CD8-positive, alpha-beta memory T cell (primary cell): Measurements from ENCODE around the gene SNRPA1. TPM values are rescaled to one million over a fixed set of nuclear protein-coding genes. Genes with fewer than 3 reads are reported as not detected.
A peak's percentile ranks its signal among the peaks of the same experiment; 100 is the strongest.

Experiments used
- CTCF ChIA-PET: fragments of 350-600 bp; sonication (Branson Sonifier 250); formaldehyde crosslinking; loops from one replicate; lab custom pipeline; 2021; ENCODE audit warnings: antibody characterized with exemption; lab: Charles Lee
- POLR2A ChIA-PET: fragments of 350-600 bp; sonication (Branson Sonifier 250); formaldehyde crosslinking; loops from one replicate; lab custom pipeline; 2021; ENCODE audit warnings: antibody characterized with exemption; lab: Charles Lee
- DNase-seq, 5 donors: peaks; one replicate each; pipeline versions ENCODE4 v3.0.0 to v3.0.0-alpha.2; 2020 to 2022; ENCODE audit warnings: mixed read lengths in 1 of 5
- H3K27ac ChIP-seq: one replicate; pipeline ENCODE4 v1.7.0; 2013; ENCODE audit warnings: low read depth, mild to moderate bottlenecking, low read length, moderate library complexity
- H3K27me3 ChIP-seq: 2 replicates; pipeline ENCODE4 v1.7.0; 2013; ENCODE audit warnings: low read length, mild to moderate bottlenecking; ENCODE audit not compliant: insufficient read depth, poor library complexity, severe bottlenecking
- H3K36me3 ChIP-seq: 2 replicates; pipeline ENCODE4 v1.7.0; 2013; ENCODE audit warnings: mild to moderate bottlenecking, low read length, moderate library complexity; ENCODE audit not compliant: insufficient read depth
- H3K4me1 ChIP-seq: 2 replicates; pipeline ENCODE4 v1.7.0; 2013; ENCODE audit warnings: mild to moderate bottlenecking, low read length, moderate library complexity; ENCODE audit not compliant: insufficient read depth
- H3K4me3 ChIP-seq: 2 replicates; pipeline ENCODE4 v1.7.0; 2013; ENCODE audit warnings: mild to moderate bottlenecking, low read length
- H3K9me3 ChIP-seq: 2 replicates; pipeline ENCODE4 v1.7.0; 2013; ENCODE audit warnings: mild to moderate bottlenecking, low read length
- H3K27ac Mint-ChIP-seq, 8 donors: one replicate each; pipeline ENCODE4 v1.8.0; 2020 to 2021; ENCODE audit warnings: mixed read lengths in 8 of 8, mild to moderate bottlenecking in 6 of 8, inconsistent platforms in 3 of 8, moderate library complexity in 3 of 8
- H3K27me3 Mint-ChIP-seq, 2 donors: one replicate each; pipeline ENCODE4 v1.8.0; 2020 to 2021; ENCODE audit warnings: mixed read lengths in 2 of 2, mild to moderate bottlenecking in 1 of 2, moderate library complexity in 1 of 2
- H3K36me3 Mint-ChIP-seq, 3 donors: one replicate each; pipeline ENCODE4 v1.8.0; 2020 to 2021; ENCODE audit warnings: mixed read lengths in 3 of 3, inconsistent platforms in 1 of 3, mild to moderate bottlenecking in 1 of 3
- H3K4me1 Mint-ChIP-seq, 3 donors: one replicate each; pipeline ENCODE4 v1.8.0; 2020 to 2021; ENCODE audit warnings: mixed read lengths in 3 of 3, inconsistent platforms in 1 of 3, mild to moderate bottlenecking in 1 of 3
- H3K4me3 Mint-ChIP-seq, 7 donors: one replicate each; pipeline ENCODE4 v1.8.0; 2020 to 2021; ENCODE audit warnings: mixed read lengths in 7 of 7, mild to moderate bottlenecking in 6 of 7, moderate library complexity in 4 of 7, inconsistent platforms in 2 of 7
- H3K9me3 Mint-ChIP-seq, 5 donors: one replicate each; pipeline ENCODE4 v1.8.0; 2020 to 2022; ENCODE audit warnings: mixed read lengths in 5 of 5, mild to moderate bottlenecking in 3 of 5, moderate library complexity in 2 of 5, inconsistent platforms in 1 of 5
- polyA plus RNA-seq: library from polyadenylated mRNA; unstranded; fragments of 300-500 nt; fragmentation: Illumina TruSeq; gene quantifications from one replicate; pipeline ENCODE4 v1.2.3, GENCODE V29; 2021
- total RNA-seq, 2 experiments: library from RNA; stranded (reverse); gene quantifications; one replicate each; pipeline ENCODE4 v1.2.3, GENCODE V29; 2021

SNRPA1 gene
- total and polyA plus RNA-seq, 3 experiments from 2014 or later = 74.4 to 225 (median 213) TPM

DNA sequence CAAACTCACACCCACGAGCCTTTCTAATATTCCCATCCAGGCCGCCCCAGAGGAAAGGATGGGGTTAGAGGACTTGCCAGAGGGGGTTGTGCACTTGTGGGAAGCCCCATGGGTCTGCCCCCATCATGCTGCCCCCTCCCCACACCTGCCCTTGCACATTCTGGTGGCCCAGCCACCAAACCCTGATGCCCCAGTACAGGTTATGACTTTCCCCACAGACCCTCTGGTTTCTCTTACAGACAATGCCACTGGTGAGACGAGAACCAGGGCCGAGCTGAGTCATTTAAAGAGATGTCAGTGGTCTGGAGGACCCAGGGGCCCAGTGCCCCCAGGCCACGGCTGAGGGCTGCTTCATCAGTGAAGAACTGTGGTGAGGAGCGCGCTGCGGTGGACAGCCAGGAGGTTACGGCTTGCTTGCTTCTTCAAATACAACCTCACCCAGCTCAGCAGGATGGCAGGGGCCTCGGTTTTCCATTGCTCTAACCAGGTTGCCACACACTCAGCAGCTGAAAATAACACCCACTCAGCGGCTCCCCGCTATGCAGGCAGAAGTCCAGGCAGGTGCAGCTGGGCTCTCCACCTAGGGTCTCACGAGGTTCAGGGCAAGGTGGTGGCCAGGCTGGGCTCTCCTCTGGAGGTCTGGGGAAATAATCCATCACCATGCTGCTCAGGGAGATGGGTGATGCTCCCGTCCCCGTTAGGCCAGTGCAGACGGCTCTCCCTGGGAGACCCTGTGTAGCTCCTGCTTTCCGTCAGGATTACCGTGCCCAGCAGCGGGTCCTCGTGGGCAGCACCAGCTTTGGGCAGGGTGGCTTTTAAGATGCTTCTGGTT is 13.8 kb upstream of the SNRPA1 start:
- DNase-seq = no peak
- Histone ChIP-seq H3K36me3 (no peaks in the 10 kb centered on the region), H3K27me3 (no peaks in the 10 kb centered on the region), H3K4me1 (no peaks in the 10 kb centered on the region), H3K27ac (no peak overlapping the region), H3K4me3 (no peak overlapping the region), H3K9me3 (no peaks in the 10 kb centered on the region)
- ChIA-PET CTCF (no interaction called here), POLR2A (no interaction called here)
- H3K36me3 Mint-ChIP-seq = no peaks in the 10 kb centered on the region
- H3K4me3 Mint-ChIP-seq = no peak overlapping the region
- H3K4me1 Mint-ChIP-seq = no peaks in the 10 kb centered on the region
- H3K27ac Mint-ChIP-seq = no peak overlapping the region
- H3K27me3 Mint-ChIP-seq = peaks cover 0 to 7% of the 10 kb centered on the region in 2 donors
- no peaks in the 10 kb centered on the region for H3K9me3 Mint-ChIP-seq

DNA sequence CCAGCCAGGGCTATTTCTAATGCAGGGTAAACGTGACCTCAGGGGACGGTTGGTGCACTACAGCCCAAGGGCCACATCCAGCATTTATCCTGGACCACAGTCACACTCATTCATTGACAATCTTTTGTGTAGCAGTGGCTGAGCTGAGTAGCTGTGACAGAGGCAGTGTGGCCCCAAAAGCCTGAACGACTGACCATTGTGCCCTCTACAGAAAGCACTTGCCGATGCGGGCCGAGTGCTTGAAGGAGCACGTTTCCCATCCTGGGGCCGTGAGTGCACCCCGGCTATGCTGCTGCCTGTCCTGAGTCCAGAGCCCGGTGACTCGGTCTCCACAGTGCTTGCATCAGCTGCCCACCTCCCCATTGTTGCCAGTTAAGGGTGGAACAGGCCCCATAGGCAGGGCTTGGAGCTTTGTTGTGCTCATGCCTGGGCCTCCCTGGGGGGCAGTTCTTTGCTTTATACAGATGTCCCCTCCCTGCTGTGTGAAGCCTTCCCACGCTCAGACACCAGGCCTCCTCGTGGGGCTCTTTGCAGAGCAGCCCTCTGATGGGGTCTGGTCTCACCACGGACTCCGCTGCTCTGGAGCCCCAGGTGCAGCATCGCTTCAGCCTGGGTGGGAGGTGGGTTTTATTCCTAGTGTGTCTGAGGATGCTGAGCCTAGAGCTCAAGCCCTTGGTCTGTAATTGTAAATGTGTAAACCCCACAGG is 13.0 kb upstream of the SNRPA1 start:
- Mint-ChIP-seq H3K4me3 (no peak overlapping the region), H3K4me1 (no peaks in the 10 kb centered on the region), H3K36me3 (no peaks in the 10 kb centered on the region), H3K9me3 (no peaks in the 10 kb centered on the region), H3K27ac (no peak overlapping the region), H3K27me3 (peaks cover 0 to 7% of the 10 kb centered on the region in 2 donors)
- Histone ChIP-seq H3K27me3 (no peaks in the 10 kb centered on the region), H3K9me3 (no peaks in the 10 kb centered on the region), H3K27ac (no peak overlapping the region), H3K4me1 (no peaks in the 10 kb centered on the region), H3K36me3 (no peaks in the 10 kb centered on the region), H3K4me3 (no peak overlapping the region)
- ChIA-PET CTCF (no interaction called here), POLR2A (no interaction called here)
- DNase-seq = no peak

DNA sequence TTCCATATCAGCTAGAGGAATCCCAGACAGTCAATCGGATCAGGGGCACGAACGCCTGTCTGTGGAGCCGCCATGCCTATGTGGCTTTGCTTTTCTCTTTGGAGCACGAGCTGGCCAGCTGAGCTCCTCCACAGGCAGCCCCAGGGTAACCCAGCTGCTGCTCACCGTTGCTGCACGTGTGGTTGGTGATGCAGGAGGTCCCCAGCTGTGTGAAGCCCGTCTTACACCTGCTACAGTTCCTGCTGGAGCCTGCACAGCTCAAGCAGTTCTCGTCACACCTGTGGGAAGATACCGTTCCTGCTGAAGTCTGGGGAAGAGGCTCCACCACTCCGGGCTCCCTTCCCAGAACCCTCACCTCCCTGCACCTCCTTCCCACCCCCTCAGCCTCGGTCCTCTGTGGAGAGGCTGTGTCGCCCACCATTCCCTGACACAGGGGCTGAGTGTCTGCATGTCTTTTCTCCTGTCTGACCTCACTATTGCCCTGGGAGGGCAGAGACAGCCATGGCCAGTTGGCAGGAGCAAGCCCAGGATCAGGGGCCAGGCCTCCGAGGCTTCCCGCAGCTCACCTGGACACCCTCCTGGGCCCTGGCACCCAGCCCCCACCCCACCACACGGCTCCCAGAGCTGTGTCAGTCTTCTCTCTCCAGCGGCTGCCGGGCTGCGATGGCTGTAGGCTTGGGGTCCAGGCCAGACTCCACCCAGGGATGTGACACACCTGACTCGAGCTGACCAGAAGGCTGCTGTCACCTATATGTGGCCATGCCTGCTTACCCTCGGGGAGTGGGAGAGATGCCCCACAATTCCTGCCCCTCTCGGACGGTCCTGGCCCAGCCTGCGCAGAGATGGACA is 12.2 kb upstream of the SNRPA1 start:
- Mint-ChIP-seq H3K4me1 (no peaks in the 10 kb centered on the region), H3K4me3 (no peak overlapping the region), H3K9me3 (no peaks in the 10 kb centered on the region), H3K27me3 (peaks cover 0 to 7% of the 10 kb centered on the region in 2 donors), H3K27ac (peak overlapping the region in 1 of 8 donors; percentile 41), H3K36me3 (no peaks in the 10 kb centered on the region)
- Histone ChIP-seq H3K4me1 (no peaks in the 10 kb centered on the region), H3K27ac (no peak overlapping the region), H3K27me3 (no peaks in the 10 kb centered on the region), H3K36me3 (no peaks in the 10 kb centered on the region), H3K4me3 (no peak overlapping the region), H3K9me3 (no peaks in the 10 kb centered on the region)
- CTCF ChIA-PET = no interaction called here
- POLR2A ChIA-PET = no interaction called here
- DNase-seq = no peak

DNA sequence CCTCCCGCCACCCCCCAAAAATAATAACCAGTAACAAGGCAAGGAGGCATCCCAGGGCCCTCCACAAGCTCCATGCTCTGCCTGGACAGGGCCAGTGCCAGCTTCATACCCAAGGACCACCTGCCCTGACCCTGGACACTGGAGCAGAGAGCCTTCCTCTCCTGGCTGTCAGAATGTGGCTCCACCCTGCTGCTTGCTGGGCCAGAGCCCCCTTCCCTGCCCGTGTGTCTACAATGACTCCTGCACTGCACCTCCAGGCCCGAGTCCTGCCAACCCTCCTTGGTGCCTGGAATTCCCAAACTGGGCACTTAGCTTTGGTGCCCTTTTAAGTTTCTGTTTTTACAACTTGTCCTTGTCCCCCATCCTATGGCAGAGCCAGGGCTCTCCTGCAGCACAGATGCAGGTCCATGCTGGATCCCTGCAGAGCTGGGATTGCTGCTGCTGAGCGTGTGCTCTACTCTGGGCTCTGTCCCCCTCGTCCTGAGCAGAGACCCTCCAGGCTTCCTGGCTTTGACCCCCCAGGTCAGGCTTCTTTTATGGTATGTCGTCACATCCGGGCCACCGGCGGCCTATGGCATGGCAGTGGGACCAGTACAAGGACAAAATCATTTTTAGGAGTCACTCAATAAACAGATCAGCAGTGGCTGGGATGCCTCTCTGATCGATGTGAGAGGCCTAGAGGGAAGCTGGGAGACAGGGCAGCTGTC is 11.4 kb upstream of the SNRPA1 start:
- POLR2A ChIA-PET = interaction anchor here (0.6 kb wide), 1 partner anchor 239 kb away, joined by 13 read pairs; no protein-coding TSS in a partner anchor
- no peak for DNase-seq
- H3K4me1 ChIP-seq = no peaks in the 10 kb centered on the region
- H3K9me3 ChIP-seq = no peaks in the 10 kb centered on the region
- no peak overlapping the region for H3K27ac Mint-ChIP-seq
- no peak overlapping the region for H3K4me3 Mint-ChIP-seq
- peaks cover 0 to 7% of the 10 kb centered on the region in 2 donors for H3K27me3 Mint-ChIP-seq
- H3K27ac ChIP-seq = no peak overlapping the region
- no peaks in the 10 kb centered on the region for H3K36me3 Mint-ChIP-seq
- H3K9me3 Mint-ChIP-seq = no peaks in the 10 kb centered on the region
- H3K4me1 Mint-ChIP-seq = no peaks in the 10 kb centered on the region
- no peaks in the 10 kb centered on the region for H3K27me3 ChIP-seq
- no peak overlapping the region for H3K4me3 ChIP-seq
- H3K36me3 ChIP-seq = no peaks in the 10 kb centered on the region
- CTCF ChIA-PET = no interaction called here

DNA sequence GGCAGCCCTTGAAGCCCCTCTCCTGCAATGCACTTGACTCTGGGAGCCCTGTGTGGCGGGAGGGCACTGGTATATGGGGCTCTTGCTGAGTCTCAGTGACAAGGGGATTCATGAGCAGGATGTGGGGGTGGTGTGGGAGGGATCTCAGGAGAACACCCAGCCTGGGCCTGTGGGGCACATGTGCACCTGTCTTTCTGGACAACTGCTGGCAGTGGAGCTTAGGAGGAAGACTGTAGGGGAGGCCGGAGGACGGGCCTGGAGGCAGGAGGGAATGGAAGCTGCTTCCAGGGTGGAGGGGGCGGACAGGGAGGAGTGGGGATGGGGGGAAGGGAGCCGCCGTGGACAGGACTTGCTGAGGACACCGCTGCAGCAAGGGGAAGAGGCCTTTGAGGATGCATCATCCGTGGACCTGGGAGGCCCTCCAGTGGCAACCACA is 10.8 kb upstream of the SNRPA1 start:
- no peaks in the 10 kb centered on the region for H3K9me3 Mint-ChIP-seq
- H3K27me3 Mint-ChIP-seq = peaks cover 0 to 7% of the 10 kb centered on the region in 2 donors
- H3K27me3 ChIP-seq = no peaks in the 10 kb centered on the region
- no peak overlapping the region for H3K27ac Mint-ChIP-seq
- POLR2A ChIA-PET = no interaction called here
- no peaks in the 10 kb centered on the region for H3K36me3 ChIP-seq
- DNase-seq = no peak
- no peak overlapping the region for H3K27ac ChIP-seq
- H3K4me1 Mint-ChIP-seq = no peaks in the 10 kb centered on the region
- no peaks in the 10 kb centered on the region for H3K4me1 ChIP-seq
- CTCF ChIA-PET = interaction anchor here (1.0 kb wide), 1 partner anchor 335 kb away, joined by 4 read pairs; no protein-coding TSS in a partner anchor
- no peak overlapping the region for H3K4me3 Mint-ChIP-seq
- H3K4me3 ChIP-seq = no peak overlapping the region
- H3K9me3 ChIP-seq = no peaks in the 10 kb centered on the region
- no peaks in the 10 kb centered on the region for H3K36me3 Mint-ChIP-seq

DNA sequence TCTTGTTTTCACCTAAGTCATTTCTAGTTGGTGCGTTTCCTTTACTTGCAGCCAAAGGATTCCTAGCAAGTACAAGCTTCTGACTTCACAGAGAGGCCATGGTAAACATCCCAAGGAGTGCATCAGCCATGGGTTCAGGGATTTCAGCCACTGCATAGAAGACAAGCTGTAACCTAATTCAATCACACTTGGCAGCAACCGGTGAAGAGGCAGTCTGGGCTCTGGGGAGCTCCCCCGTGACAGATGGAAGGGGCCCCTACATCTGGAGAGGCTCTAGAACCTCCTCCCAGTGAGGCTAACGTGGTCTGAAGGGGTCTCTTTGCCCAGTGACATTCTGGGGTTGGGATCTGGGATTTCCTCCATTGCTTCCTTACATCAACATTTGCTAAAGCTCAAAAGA is 8.4 kb upstream of the SNRPA1 start:
- Mint-ChIP-seq H3K4me1 (no peaks in the 10 kb centered on the region), H3K4me3 (no peak overlapping the region), H3K27ac (no peak overlapping the region), H3K9me3 (no peaks in the 10 kb centered on the region), H3K27me3 (peaks cover 0 to 7% of the 10 kb centered on the region in 2 donors), H3K36me3 (no peaks in the 10 kb centered on the region)
- Histone ChIP-seq H3K36me3 (no peaks in the 10 kb centered on the region), H3K27ac (no peak overlapping the region), H3K4me1 (no peaks in the 10 kb centered on the region), H3K9me3 (no peaks in the 10 kb centered on the region), H3K4me3 (no peak overlapping the region), H3K27me3 (no peaks in the 10 kb centered on the region)
- POLR2A ChIA-PET = interaction anchor here (0.7 kb wide), 1 partner anchor 16 kb away, joined by 3 read pairs; no protein-coding TSS in a partner anchor
- CTCF ChIA-PET = no interaction called here
- no peak for DNase-seq
